NCI-H1436 (cell line): ENCODE data around the gene KRTAP9-7.

ENCODE experiments used
- DNase-seq: peaks from one replicate; lab custom pipeline; 2025; lab: John Stamatoyannopoulos, UW

KRTAP9-7 gene

DNA sequence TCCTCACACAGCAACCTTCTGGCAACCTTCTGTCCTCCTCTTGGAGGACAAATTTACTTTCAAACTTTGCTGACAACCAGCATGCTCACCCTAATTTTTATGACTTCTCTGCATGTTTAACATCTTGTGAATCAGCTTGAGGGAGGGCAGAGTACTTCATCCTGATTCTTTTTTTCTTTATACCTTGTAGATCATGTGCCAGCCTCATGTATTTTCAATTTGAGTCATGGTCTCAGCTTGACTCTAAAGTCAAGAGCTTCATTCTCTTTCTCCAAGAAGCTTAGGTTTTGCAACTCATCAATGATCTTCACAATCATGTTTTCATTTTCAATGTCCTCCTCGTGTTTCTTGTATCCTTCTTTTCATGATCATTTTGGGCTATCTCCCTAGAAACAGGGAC, 3.6 kb upstream of the KRTAP9-7 start:
- no peak for DNase-seq

DNA sequence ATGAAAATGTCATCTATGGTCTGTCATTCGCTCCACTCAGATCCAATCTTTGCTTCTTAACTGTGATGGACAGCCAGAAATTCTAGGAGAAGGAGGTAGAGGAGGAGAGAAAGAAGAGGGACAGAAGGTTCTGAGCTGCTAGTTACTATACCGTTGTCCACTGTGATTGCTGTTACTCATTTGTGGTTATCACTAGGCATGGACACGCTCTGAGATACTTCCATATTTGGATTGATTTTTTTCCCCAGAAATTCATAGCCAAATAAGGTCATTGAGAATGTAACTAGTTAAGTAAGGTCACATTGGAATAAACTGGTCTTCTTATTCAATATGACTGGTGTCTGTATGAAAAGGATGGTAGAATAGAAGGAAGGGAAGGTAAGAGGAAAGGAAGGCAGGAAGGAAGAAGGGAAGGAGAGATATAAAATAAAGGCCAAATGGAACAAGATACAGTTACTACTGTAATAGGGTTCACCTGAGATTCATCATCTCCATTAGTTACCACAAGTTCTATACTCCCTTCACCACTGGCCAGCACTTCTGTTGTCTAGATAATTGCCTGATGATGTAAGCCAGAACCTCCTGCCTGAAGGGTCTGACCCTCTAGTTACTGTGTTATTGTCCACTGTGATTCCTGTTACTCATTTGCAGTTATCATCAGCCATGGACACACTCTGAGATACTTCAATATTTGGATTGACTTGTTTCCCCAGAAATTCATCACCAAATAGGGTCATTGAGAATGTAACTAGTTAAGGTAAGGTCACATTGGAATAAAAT, 2.9 kb downstream of the KRTAP9-7 start:
- DNase-seq, result no peak

DNA sequence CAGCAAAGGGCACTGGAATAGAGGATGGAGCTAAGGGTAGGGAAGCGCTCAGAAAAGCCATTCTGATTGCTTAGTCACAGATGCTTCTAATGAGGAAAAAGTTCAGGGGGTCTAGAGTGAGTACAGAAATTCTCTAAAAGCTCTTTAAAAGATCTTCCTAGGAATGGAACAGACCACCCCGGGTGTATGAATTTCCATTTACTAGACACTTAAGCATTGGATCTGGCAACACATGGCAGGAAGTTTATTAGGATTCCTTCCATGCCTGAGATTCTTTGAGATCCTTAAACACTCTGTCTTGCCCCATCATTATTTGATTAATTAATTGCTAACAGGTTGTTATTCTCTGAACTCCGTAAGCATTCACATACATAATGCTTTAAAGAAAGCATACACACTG, 8.5 kb downstream of the KRTAP9-7 start:
- DNase-seq, result no peak

DNA sequence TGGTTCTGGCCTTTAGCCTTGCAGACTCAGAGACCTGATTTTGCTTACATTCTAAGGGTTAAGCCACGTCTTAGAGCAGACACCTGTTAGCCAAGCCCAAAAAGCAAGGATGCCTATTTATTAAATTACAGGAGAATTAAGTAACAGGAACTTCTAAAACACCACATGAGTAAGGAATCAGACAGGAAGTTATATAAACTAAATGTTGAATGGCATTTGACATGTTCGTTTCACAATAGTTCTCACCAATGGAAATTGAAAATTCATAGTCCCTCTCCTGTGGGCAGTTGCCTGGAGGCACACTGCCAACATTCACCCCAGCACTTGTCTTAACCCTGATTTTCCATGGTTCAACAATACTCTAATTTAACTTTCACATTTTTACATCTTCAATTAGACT, 9.0 kb downstream of the KRTAP9-7 start:
- DNase-seq, result no peak

DNA sequence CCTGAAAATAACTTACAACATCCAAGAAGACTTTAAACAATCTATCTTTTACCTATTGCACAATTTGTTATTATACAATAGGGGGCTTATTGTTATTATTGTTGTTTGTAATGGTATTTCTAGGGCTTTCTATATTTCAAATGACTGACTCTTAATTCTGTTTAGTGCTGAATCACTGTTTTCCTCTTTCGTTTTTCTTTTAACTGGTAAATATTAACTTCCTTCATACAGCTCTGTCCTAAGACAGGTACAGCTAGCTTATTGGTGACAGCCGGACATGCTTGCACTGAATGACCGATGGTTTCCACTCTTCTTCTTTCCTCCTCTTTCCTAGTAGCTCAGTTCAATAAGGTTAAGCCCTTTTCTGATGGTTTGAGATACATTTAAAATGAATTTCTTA, 11.6 kb downstream of the KRTAP9-7 start:
- DNase-seq, result no peak

DNA sequence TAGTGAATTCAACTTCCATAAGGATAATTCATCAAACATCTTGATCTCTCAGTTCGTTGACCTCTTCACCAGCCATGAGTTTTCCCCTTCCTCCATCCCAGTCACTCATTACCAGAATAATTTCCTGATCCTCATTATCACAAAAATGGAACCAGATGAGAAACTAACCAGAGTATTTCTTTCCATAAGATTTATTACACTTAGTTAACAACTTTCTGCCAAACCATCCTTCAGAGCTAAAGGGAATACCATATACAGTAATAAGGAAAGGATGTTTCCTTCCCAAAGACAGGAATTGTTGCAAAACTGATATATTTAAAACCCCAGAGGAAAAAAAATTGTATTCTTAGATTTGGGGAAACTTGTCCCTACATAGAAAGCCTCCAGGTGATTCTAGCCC, 18.5 kb downstream of the KRTAP9-7 start:
- DNase-seq, result no peak

DNA sequence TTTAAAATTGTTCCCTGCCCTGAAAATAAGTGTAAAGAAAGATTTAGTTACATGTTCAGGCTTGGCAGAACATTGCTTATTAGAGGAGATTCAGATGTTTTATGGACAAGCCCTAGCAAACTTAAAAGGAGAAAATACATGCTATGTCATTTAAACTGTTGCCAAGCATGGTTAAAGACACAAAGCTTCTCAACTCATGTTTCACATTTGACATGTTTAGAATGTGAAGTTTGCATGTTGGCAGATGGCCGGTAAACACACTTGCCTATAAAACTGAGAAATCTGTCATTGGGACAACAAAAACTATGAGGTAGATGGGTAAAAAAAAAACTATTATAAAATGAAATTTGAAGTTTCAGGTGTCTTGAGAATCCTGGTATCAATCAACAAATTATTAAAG, 21.3 kb downstream of the KRTAP9-7 start:
- no peak for DNase-seq

DNA sequence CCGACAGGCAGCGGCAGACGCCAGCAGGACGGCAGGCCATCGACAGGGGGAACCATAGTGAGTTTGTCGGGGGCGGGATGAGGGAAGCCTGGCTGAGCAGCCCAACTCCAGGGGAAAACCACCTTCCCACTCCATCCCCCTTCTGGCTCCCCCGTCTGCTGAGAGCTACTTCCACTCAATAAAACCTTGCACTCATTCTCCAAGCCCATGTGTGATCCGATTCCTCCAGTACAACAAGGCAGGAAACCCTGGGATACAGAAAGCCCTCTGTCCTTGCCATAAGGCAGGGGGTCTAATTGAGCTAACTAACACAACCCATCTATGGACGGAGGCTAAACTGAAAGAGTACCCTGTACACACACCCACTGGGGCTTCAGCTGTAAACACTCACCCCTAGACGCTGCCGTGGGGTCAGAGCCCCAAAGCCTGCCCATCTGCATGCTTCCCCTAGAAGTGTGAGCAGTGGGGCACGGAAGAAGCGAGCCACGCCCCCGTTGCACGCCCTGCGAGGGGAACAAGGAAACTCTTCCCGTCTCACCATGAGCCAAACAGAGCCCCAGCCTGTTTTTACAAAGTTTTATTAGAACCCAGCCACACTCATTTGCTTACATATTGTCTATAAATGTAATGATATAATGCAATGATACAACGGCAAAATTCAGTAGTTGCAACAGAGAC, 23.1 kb downstream of the KRTAP9-7 start:
- DNase-seq, result no peak

DNA sequence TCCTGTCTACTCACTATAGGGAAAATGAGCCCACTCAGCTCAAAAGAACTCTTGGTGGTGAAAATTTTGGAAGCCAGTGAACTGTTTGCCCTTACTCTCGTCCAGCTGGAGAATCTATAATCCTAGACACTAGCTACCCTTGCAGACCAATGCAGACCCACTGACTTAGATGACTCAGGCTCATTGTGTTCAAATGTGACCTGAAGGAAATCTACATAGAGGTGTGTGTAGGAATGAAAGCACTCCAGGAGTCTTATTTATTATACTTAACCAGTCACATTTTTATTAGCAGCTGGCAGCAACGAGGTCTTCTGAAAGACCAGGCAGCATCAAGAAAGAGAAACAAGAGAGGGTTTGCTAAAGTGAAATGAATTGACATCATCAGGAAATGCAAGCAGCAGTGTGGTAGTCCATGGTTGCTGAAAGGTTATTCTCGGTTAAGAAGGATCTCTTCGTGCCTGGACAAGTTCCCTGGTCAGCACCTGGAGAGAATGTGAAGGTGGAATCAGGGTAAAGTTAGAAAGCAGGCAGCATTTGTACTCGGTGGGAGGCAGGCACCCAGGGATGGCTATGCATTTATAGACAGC, 25.8 kb downstream of the KRTAP9-7 start:
- DNase-seq, result no peak

DNA sequence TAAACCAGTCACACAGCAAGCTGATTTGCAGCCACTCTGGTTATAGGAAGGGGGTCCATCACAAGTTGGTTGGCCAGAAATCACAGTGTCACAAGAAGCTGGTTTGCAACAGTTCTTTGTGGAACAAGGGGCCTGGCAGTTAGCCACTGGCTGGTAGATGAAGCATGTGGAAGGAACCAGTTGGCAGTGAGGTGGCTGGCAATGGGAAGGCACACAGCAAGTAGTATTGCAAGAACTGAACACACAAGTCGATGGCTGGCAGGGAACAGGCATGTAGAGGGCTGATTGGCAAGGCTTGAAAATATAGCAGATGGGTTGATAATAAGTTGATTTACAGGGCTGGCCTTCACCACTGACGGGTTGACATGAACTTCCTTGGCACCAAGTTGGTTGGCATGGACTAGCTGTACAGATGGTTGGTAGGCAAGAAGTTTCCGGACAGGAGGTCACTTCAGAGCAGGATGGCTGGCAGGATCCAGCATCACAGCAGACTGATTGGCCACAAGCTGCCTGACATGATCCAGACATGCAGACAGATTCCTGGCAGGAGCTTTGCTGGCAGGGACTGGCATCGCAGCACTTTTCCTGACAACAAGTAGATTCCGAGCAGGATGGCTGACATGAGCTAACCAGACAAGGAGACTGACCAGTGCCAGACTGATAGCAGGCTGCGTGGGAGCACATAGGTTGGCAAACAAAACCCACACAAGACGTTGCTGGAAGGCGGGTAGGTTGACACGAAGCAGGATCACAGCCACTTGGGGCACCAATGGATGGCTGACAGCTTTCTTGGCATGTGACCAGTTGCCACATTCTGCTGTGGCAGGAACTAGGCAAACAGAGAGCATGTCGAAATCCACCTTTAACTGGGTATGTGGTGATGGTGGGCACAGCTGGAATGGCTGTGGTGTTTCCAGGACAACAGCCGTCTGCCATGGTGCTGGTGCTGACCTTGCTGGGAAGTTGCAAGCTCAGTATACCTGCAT, 26.7 kb downstream of the KRTAP9-7 start, which contains the start of gene KRTAP29-1:
Gene KRTAP29-1, minus strand, starts transcription at position 936 of the 986 bp plus-strand sequence. Its CDS starts 0 bp downstream, at position 936.
- DNase-seq, result no peak

DNA sequence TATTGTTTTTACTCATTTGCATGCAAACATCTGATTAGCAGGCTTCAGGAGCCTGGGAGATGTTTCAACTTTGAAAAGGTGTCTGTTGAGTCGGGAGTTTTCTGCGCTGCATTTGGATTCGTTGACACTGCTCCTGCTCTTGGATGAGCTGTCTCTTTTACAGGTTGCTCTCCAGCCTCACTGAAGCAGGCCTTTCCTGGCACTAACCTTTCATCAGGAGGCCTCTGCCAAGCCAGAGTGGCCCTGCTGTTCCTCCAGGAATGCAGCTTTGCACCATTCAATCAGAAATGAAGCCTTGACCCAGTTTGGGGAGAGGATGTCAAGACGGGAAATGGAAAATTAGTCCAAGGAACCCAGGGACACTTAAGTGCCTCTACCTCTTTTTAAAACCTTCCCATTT, 27.5 kb downstream of the KRTAP9-7 start:
- no peak for DNase-seq

DNA sequence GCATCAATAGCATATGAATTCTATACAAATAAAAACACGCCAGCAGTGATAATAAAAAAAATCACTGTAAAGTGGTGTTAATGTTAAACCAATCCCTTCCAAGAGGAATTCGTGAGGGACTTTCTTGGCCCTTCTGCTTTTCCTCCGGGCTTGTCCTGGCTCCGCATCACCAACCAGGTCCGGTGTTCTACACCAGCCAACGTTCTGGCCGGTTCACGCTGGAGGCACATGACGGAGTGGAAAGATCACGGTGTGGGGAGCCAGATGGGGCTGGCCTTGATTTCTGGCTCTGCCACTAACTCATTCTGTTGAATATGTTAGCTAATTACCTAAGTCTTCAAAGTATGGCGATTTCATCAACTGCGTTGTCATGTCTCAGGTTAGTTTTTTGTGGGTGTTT, 28.6 kb downstream of the KRTAP9-7 start:
- DNase-seq, result no peak

DNA sequence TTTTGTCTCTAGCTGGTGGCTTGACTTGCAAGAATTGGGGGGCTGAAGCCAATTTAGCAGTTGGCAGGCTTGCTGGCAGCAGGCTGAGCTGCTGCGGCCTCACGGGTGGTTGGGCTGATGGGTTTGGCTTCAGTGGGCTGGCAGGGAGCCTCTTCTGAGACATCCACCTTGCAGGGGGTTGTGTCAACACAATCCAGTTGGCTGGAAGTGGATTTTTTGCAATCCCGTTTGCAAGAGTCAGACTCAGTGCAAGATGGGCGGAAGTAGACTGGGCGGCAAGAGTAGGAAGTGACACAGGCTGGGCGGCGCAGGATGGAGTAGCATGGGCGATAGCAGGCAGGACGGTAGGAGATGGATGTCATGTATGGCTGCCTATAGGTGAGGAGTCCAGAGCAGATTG, 32.1 kb downstream of the KRTAP9-7 start:
- no peak for DNase-seq

DNA sequence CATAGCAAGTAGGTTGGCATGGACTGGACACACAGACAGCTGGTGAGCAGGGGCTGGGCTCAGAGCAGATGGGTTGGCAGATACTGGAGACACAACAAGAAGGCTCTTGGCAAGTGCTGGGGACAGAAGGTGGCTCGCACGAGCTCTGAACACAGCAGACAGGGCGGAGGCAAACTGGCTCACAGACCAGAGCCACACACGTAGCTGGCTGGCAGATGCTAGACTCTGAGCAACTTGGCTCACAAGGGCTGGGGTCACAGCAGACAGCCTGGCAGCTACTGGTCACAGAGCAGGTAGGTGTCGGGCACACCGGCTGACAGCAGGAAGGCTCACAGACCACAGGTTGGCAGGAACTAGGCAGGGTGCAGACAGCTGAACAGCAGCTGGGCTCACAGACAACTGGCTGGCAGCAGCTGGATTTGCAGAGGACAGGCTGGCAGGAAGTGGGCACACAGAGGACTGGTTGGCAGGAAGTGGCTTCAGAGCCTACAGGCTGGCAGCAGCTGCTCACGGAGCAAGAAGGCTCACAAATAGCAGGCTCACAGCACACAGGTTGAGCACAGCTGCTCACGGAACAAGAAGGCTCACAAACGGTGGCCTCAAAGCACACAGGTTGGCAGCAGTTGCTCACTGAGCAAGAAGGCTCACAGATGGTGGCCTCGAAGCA, 32.9 kb downstream of the KRTAP9-7 start:
- no peak for DNase-seq

DNA sequence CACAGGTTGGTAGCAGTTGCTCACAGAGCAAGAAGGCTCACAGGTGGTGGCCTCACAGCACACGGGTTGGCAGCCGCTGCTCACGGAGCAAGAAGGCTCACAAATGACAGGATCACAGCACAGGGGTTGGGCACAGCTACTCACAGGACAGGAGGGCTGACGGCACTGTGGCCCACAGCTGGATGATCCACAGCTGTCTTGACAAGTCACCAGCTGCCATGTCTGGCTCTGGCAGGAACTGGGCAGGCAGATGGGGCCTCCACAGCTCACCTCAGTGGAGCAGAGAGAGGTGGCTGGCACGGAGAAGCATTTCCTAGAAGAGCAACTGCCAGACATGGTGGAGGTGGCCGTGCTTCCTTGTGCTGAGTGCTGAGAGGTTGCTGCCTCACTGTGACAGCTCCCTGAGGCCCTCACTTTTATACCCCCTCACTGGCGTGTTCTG, 33.4 kb downstream of the KRTAP9-7 start, which contains the start of gene KRTAP16-1:
Gene KRTAP16-1, minus strand, starts transcription at position 392 of the 442 bp plus-strand sequence. Its CDS starts 56 bp downstream, at position 336.
- DNase-seq, result no peak

DNA sequence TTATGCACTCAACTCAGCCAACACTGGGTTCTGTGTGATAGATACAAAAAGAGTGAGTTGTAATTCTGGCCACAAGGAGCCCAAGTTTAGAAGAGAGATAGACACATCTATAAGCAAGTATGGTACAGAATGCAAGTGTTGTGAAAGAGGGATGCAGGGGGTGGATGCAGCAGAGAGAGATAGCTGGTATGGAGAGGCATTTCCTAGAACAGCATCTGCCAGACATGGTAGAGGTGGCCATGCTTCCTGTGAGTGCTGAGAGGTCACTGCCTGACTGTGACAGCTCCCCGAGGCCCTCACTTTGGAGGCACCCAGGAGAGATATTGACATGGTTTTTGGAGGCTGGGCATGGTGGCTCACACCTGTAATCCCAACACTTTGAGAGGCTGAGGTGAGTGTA, 35.6 kb downstream of the KRTAP9-7 start:
- DNase-seq, result no peak

DNA sequence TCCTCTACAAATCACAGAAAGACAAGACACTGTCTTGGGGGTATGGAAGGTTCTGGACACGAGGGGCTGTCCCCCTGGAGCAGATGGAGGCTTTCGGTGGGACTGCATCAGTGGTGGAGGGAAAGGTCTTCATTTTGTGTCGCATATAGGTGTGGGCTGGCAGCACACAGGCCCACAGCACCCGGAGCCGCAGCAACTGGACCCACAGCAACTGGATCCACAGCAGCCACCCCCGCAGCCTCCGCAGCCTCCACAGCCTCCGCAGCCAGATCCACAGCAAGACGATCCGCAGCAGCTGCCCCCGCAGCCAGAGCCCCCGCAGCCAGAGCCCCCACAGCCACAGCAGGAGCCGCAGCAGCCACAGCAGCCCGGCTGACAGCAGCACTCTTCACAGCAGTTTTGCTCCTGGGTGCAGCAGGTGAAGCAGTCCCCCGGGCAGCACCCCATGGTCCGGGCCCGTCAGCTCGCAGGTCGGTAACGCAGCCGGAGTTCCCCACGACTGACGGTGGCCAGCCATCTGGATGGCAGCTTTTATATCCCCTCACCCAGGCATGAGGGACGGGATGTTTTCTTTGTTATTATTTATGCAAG, 39.8 kb downstream of the KRTAP9-7 start, which contains the start of gene KRTAP17-1:
Gene KRTAP17-1, minus strand, starts transcription at position 507 of the 591 bp plus-strand sequence. Its CDS starts 60 bp downstream, at position 447.
- no peak for DNase-seq

DNA sequence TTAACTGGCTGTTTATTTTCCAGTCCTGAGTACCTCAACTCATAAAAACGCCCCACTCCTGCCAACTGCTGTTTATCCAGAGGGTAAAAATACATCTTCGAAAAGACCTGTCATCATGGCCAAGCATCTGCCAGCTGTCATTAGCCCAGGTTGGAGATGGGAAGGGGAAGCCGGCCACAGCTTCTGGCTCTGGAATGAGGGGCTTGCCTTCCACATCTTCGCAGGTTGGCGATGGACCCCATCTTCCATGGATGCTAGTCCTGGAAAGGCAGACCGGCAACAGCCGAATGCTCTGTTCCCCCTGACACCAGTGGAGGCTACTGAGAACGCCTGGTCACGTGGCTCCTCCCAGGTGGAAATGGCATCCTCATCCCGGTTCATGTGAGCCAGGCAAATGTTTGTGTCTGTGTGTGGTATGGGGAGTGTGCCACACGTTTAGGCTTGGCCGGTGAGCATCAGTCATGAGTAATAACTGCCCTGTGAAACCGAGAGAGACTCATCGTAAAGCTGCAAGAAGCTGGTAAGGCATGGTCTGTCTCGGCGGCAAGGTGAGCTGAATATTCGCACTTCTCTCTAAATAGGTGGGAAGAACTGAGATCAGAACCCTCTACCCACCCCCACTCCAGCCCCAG, 40.4 kb downstream of the KRTAP9-7 start:
- no peak for DNase-seq

DNA sequence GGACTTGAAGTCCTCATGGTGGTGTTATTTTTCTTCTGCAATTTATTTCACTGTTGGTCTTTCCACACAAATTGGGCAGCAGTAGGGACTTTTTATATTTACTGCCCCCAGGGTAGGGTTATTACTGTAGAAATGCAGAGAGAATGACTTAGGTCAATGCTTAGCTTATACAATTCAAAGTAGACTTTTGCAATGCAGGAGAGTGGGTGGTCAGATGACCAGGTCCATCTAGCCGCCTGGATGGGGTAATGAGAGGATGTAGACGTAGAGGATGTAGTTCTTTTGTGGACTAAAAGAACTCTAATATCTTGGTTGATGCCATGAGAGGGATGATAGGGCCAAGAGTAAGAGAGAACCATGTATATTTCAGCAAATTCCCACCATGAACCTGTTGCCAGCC, 42.7 kb downstream of the KRTAP9-7 start:
- DNase-seq, result no peak
